ENCODE measurements around the gene ZNF580. TPM values are rescaled to one million over a fixed set of nuclear protein-coding genes. Genes with fewer than 3 reads are reported as not detected.

The ZNF580 gene
- total and polyA plus RNA-seq, 9 of the 15 experiments (the other 6 are each of a cell fraction or from before 2014, with no cell fraction given): 2.3 to 47.4 (median 6.0) TPM

- FAIRE-seq (no peak), ATAC-seq (no peak), DNase-seq (ENCODE audit: extremely low read depth in 1 of 4, low spot score in 3 of 4) (no peak)
- Histone ChIP-seq H3K9ac (ENCODE audit: insufficient read depth in 1 of 2, low read depth in 2 of 2, low read length in 2 of 2) (no peak overlapping the region), H3K9me1 (ENCODE audit: control insufficient read depth, insufficient read depth, low read length) (no peaks in the 10 kb centered on the region), H3K4me2 (ENCODE audit: insufficient read depth, low read length) (no peak overlapping the region), H3K79me2 (ENCODE audit: control insufficient read depth, insufficient read depth, low read length) (no peaks in the 10 kb centered on the region; the same call in 1 of the 3 replicates), H2AFZ (ENCODE audit: low read depth, low read length) (no peak overlapping the region), H4K20me1 (replicated peaks; ENCODE audit: control insufficient read depth, insufficient read depth, low read length) (peaks cover 26% of the 10 kb centered on the region), H3K27ac (ENCODE audit: extremely low read depth, low read depth, low read length) (no peak overlapping the region), H3K4me1 (replicated peaks in 1 of 2; ENCODE audit: control insufficient read depth in 2 of 2, insufficient read depth in 2 of 2, low read length in 2 of 2) (peaks cover 0 to 55% of the 10 kb centered on the region in 2 experiments; a peak in 3 of 5 replicates), H3K36me3 (ENCODE audit: control insufficient read depth, insufficient read depth, low read length) (peaks cover 90% of the 10 kb centered on the region; the same call in 2 of the 3 replicates), H3K9me3 (replicated peaks; ENCODE audit: control insufficient read depth, insufficient read depth, low read depth, low read length) (no peaks in the 10 kb centered on the region), H3K4me3 (no peak overlapping the region), H3K27me3 (ENCODE audit: control insufficient read depth in 2 of 2, insufficient read depth in 2 of 2, low read length in 2 of 2) (no peaks in the 10 kb centered on the region)
- intact Hi-C loops (cut with micrococcal nuclease) (no loop called here), in situ Hi-C loops (cut with MboI) (no loop called here)
- ChIA-PET CTCF (ENCODE audit: low intra/inter-chr PET ratio) (interaction anchor here (0.5 kb wide), 1 partner anchor 10 kb away, joined by 3 read pairs; no protein-coding TSS in a partner anchor), POLR2A (interaction anchor here (0.8 to 1.2 kb wide), 2 partner anchors 10 to 15 kb away, joined by 4 to 5 read pairs; no protein-coding TSS in a partner anchor)
- BruUV-seq (replicated peaks): no TSS peak
- 97% methylated on average over 28 of the region's 31 CpGs for WGBS (ENCODE audit: insufficient coverage, low coverage, missing lambda C conversion rate)
- TF ChIP-seq RBFOX2 (IDR thresholded peaks at IDR 0.05; ENCODE audit: low read depth, low read length) (peak; percentile 17; the same call in 1 of the 2 replicates), YBX1 (IDR thresholded peaks at IDR 0.05) (no peak)
These were observed 50.2 kb downstream of the ZNF580 start for GRCh38 chr19:55690769-55691545.
